ENCODE results near the gene TMEM178A.
"Not testable (repeated sequence)": the region's sequence is repeated elsewhere in the genome, so short reads cannot be mapped to it uniquely, and the experiment has no call there.

Gene TMEM178A

DNA sequence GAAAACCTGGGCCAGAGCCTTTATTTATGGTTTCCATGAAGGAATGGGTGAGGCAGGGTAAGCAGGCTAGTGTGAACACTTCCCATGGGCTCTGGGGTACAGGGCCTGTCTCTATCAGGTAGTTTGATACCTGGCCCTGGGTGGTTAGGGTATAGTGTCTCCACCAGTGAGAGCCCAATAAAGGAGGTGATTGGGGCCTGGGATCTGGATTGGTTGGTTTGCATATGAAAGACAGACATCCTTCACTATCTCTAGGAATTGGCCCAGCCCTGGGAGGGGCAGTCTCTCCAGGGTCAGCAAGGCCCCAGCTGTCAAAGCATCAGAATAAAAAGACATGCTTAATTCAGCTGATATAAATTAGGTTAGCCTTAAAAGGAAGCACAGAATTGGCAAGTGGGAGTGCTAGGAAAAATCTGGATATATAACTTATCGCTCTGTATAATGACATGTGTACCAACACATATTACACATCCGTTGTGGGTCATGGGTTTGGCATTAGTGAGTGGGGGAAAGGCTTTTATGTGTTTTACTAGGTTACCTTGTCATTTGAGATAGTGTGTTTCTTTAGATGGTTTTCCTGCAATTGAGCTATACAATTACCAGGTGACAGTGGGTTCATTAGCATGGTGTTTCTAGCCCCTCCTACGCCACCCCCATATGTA, 18.5 kb upstream of the TMEM178A start:
- H3K27ac ChIP-seq = no peak overlapping the region
- TF ChIP-seq ZFX (IDR thresholded peaks at IDR 0.05; ENCODE audit: borderline replicate concordance) = no peak
- TF ChIP-seq, protein P1, sequence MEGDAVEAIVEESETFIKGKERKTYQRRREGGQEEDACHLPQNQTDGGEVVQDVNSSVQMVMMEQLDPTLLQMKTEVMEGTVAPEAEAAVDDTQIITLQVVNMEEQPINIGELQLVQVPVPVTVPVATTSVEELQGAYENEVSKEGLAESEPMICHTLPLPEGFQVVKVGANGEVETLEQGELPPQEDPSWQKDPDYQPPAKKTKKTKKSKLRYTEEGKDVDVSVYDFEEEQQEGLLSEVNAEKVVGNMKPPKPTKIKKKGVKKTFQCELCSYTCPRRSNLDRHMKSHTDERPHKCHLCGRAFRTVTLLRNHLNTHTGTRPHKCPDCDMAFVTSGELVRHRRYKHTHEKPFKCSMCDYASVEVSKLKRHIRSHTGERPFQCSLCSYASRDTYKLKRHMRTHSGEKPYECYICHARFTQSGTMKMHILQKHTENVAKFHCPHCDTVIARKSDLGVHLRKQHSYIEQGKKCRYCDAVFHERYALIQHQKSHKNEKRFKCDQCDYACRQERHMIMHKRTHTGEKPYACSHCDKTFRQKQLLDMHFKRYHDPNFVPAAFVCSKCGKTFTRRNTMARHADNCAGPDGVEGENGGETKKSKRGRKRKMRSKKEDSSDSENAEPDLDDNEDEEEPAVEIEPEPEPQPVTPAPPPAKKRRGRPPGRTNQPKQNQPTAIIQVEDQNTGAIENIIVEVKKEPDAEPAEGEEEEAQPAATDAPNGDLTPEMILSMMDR (IDR thresholded peaks at IDR 0.05) = no peak

DNA sequence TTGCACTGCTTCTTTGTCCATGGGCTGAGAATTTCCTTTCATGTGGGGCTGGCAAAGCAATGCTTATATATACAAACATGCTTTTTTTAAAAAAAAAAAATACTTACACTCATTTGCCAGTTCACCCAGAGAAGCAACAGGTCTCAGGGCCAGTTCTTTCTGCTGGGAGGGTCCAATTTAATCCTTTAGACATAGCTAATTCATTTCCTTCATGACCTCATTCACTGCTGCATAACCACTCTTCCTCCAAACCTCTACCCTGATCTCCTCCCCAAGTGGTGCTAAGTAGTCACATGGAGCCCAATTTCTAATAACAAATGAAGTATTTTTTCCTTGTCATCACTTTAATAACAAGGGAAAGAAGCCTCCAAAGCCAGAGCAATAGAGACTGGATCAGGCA, 17.1 kb upstream of the TMEM178A start:
- TF ChIP-seq, protein P1 (IDR thresholded peaks at IDR 0.05) = no peak
- no peak for TF ChIP-seq ZFX (IDR thresholded peaks at IDR 0.05; ENCODE audit: borderline replicate concordance)
- no peak overlapping the region for H3K27ac ChIP-seq

DNA sequence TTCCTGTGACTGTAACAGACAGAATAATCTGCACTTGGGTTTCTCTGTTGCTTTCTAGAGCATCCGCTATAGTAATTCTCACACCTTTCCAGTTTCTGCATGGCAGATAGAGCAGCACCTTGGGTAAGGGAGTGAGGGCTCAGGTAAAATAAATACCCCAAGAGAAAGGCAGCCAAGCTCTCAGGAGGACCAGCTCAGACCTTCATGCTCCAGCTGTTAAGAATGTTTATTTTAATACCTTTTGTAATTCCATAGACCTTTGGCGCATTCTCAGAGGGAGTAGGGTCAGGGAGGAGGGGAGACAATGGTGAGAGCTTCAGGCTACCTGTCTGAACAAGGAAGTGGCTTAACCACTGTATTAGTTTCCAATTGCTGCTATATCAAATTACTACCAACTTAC, 16.2 kb upstream of the TMEM178A start:
- TF ChIP-seq ZFX (IDR thresholded peaks at IDR 0.05; ENCODE audit: borderline replicate concordance) = no peak
- TF ChIP-seq, protein P1 (IDR thresholded peaks at IDR 0.05) = no peak
- no peak overlapping the region for H3K27ac ChIP-seq

DNA sequence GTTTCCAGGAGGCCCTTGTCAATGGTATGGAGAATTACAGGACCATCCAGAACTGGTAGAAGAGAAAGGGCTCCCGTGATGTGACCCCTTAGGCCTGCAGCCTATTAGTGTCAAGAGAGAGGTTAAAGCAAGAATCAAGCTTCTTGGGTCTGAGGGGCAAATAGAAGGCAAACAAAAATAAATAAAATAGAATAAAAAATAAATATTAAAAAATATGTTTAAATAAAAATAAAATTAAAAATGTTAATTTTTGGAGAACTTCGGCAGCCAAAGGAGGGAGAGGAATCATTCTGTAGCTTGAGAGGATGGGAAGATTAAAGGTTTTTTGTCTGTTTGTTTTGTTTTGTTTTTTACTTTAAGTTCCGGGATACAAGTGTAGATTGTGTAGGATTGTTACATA, 15.2 kb upstream of the TMEM178A start:
- no peak overlapping the region for H3K27ac ChIP-seq
- TF ChIP-seq, protein P1 (IDR thresholded peaks at IDR 0.05) = no peak
- no peak for TF ChIP-seq ZFX (IDR thresholded peaks at IDR 0.05; ENCODE audit: borderline replicate concordance)

DNA sequence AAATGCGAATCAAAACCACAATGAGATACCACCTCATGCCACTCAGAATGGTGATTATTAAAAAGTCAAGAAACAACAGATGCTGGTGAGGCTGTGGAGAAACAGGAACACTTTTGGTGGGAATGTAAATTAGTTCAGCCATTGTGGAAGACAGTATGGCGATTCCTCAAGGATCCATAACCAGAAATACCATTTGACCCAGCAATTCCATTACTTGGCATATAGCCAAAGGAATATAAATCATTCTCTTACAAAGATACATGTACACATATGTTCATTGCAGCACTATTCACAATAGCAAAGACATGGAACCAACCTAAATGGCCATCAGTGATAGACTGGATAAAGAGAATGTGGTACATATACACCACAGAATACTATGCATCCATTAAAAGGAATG, 9.5 kb upstream of the TMEM178A start:
- not testable (repeated sequence) for H3K27ac ChIP-seq

DNA sequence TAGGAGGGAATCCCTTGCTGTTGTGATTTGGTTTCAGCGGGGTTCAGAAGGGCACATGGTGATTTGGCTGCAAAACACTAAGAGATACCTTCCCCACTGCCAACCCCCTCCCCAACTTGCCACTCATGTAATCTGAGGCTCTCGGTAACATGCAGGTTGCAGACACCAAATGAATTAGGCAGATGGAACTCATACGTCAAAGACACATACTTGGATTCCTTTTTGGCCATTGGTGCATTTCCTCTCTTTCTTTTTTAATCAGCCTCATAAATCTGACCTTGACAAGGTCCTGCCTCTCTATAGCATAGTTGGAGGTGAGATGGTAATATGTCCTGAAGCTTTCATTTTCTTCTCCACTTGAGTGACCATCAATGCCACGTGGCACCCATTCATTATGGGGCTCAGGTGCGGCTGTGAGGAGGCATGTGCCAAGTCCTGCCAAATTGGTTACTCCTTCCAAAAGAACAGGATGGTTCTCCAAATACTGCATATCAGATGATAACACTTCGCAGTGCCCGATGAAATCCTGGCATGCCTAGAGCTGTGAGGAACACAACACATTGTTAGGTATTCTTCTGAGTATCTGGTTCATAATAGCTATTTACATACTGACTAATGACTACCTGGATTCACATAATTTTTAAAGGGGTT, 8.3 kb upstream of the TMEM178A start:
- no peak overlapping the region for H3K27ac ChIP-seq
- no peak for TF ChIP-seq ZFX (IDR thresholded peaks at IDR 0.05; ENCODE audit: borderline replicate concordance)

DNA sequence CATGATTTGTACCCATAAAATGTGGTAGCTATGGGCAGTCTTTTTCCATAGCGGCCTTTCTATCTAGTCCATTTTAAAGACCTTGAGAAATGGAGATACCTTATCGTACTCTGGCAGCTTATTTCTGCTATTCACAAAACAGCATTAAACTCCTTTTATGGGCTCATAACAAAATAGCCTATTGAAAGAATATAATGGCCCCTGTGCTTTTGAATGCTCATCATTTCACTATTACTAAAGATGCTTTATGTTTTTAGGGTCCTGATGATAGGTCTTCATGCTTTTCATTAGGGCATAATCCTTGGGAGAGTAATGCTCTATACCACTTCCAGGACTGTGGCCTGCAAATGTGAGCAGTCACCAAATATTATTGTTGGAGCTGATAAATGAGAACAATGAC, 7.3 kb upstream of the TMEM178A start:
- no peak for TF ChIP-seq ZFX (IDR thresholded peaks at IDR 0.05; ENCODE audit: borderline replicate concordance)
- TF ChIP-seq, protein P1 (IDR thresholded peaks at IDR 0.05) = no peak
- H3K27ac ChIP-seq = no peak overlapping the region

DNA sequence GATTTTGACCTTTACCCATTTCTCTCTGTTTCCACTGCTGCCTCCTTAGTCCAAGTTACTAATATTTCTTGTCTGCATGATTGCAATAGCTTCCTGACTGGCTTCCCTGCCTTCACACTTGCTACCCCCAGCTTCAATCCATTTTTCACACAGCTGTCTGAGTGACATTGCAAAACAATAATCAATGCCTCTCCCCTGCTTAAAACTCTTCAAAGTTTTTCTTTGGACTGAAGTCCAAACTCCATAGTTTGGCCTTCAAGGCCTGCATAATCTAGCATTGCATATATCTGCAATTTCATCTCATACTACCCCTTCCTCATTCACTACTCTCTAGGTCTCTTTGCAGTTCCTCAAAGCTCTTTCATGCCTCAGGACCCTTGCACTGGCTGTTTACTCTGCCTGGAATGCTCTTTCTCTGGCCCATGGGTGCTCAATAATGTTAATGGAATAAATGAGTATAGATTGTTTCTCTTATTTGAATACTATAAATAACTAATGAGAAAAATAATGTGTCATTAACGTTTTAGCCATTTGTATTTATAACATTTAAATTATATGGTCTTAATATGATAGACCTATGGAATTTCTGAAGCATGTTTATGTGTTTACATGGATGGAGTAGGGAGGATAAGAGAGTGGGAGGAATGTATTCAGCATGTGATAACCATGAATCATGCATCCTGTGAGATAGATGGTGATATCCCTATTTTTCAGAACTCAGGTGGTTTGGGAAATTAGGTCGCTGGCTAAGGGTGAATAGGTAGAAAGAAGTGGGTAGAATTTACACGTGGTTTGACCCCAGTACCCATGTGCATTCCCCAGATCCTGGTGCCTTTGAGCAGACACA, 5.7 kb upstream of the TMEM178A start:
- H3K27ac ChIP-seq = no peak overlapping the region
- no peak for TF ChIP-seq ZFX (IDR thresholded peaks at IDR 0.05; ENCODE audit: borderline replicate concordance)
- TF ChIP-seq, protein P1 (IDR thresholded peaks at IDR 0.05) = no peak

Measured in 22Rv1 (cell line).